ENCODE data around the gene TUBGCP4. TPM values are rescaled to one million over a fixed set of nuclear protein-coding genes. Genes with fewer than 3 reads are reported as not detected.

Gene TUBGCP4, protein sequence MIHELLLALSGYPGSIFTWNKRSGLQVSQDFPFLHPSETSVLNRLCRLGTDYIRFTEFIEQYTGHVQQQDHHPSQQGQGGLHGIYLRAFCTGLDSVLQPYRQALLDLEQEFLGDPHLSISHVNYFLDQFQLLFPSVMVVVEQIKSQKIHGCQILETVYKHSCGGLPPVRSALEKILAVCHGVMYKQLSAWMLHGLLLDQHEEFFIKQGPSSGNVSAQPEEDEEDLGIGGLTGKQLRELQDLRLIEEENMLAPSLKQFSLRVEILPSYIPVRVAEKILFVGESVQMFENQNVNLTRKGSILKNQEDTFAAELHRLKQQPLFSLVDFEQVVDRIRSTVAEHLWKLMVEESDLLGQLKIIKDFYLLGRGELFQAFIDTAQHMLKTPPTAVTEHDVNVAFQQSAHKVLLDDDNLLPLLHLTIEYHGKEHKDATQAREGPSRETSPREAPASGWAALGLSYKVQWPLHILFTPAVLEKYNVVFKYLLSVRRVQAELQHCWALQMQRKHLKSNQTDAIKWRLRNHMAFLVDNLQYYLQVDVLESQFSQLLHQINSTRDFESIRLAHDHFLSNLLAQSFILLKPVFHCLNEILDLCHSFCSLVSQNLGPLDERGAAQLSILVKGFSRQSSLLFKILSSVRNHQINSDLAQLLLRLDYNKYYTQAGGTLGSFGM
- total RNA-seq, result 10 to 100 TPM in 2 of 6 experiments, 1 to 10 TPM in 4; 8.0 to 14.0 (median 9.5) TPM
- long read RNA-seq, full-length matches to known transcripts, result 1 of 2 reads
- long read RNA-seq, partial matches to known transcripts, result 1 of 2 reads
- long read RNA-seq, other reads (novel, unspliced or antisense), result 0 of 2 reads

DNA sequence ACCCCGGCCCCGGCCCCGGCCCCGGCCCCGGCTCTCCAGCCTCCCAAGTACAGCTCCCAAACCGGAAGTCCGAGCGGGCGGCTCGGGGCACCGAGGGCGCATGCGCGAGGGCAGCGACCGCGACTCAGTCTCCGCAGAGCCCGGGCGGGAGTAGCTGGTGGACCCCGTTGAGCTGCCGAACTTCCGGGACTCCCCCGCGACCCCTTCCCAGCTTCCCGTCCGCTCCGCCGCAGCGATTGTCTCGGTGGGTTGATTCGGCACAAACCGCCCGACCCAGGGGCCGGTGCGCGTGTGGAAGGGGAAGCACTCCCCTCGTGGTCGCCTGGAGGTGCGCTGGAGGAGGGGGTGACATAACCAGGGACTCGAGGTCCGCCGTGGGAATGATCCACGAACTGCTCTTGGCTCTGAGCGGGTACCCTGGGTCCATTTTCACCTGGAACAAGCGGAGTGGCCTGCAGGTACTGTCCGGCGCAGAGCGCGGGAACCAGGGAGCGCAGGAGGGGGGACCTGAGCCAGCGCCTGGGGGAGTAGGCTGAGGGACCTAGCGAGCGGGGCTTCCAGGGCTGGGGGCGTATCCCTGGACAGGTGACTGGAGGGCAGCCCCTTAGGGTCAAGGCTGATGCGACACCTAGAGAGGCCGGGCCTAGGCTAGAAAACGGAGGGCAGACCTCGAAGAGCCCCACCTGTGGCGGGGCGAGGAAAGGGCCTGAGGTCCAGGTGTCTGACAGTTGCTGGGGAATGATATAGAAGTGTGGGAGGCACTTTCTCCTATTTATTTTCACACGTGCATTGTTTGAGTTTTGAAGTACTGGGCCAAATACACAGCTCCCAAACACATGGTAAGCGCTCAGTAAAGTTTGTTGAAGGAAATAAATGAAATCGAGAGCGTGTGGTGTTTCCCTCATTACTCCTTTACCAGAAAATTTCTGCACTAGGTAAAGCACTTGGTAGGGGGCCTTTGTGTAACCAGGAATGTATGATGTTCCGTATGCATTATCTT is at the start of gene TUBGCP4, which contains the start of gene ZSCAN29:
TUBGCP4 (plus strand) TSS at position 127 of the 1,000 bp plus-strand sequence; CDS start at position 381, 254 bp downstream.
ZSCAN29 (minus strand) TSS at position 69 of the 1,000 bp plus-strand sequence. CDS start 1,130 bp downstream, outside the sequence.
- H3K27me3 ChIP-seq, result no peaks in the 10 kb centered on the region
- peak; percentile 93 to 95 (median 94) for ATAC-seq
- intact Hi-C loops (cut with DNase I), result no loop called here
- WGBS (ENCODE audit: insufficient coverage, low coverage, low lambda C conversion rate, missing lambda C conversion rate), result 2% methylated on average over 24 of the region's 66 CpGs
- peak within 1 kb of the TSS; percentile 39 to 66 (median 60) for H3K27ac ChIP-seq
- H3K36me3 ChIP-seq, result peaks cover 0 to 4% (median under 1%) of the 10 kb centered on the region in 4 donors
- TF ChIP-seq, protein P1, sequence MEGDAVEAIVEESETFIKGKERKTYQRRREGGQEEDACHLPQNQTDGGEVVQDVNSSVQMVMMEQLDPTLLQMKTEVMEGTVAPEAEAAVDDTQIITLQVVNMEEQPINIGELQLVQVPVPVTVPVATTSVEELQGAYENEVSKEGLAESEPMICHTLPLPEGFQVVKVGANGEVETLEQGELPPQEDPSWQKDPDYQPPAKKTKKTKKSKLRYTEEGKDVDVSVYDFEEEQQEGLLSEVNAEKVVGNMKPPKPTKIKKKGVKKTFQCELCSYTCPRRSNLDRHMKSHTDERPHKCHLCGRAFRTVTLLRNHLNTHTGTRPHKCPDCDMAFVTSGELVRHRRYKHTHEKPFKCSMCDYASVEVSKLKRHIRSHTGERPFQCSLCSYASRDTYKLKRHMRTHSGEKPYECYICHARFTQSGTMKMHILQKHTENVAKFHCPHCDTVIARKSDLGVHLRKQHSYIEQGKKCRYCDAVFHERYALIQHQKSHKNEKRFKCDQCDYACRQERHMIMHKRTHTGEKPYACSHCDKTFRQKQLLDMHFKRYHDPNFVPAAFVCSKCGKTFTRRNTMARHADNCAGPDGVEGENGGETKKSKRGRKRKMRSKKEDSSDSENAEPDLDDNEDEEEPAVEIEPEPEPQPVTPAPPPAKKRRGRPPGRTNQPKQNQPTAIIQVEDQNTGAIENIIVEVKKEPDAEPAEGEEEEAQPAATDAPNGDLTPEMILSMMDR (IDR thresholded peaks at IDR 0.05), result peak; percentile 26 to 45 (median 40)
- peak; percentile 44 for TF ChIP-seq POLR2A (IDR thresholded peaks at IDR 0.05)
- peaks cover 0 to 16% (median 5%) of the 10 kb centered on the region in 4 donors for H3K4me1 ChIP-seq
- H3K4me3 ChIP-seq, result peak within 1 kb of the TSS; percentile 80 to 95 (median 89)
- no peaks in the 10 kb centered on the region for H3K9me3 ChIP-seq
- peak; percentile 85 to 88 (median 88) for DNase-seq

DNA sequence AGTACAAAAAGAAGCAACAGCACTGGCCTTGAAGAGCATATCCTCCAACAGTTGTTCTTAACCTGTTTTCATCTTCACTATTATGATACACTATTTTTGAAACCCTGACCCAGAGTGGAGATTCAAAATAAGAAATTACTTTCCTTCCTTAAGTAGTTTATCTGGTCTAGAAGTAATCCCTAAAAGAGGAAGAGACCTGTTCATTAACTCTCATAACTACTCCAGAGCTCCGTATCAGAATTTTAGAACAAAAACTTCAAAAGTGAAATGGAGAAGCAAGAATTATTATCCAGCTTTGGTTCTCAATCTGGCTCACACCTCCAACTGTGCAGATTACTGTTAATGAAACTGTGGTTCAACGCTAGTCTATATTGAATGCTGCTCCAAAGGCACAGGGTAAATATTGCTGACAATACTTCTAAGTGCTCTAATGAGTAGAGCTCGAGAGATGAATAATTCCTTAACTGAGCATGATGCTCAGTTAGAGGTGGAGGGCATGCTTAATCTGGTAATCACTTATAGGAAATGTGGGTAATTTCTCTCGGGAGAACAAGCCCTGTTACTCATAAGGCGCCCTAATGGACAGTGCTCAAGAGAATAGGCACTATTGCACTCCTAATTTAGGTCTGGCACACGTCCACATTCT is 45.7 kb upstream of the TUBGCP4 start:
- 53% methylated on average over 6 of the region's 6 CpGs for WGBS (ENCODE audit: insufficient coverage, low coverage, low lambda C conversion rate, missing lambda C conversion rate)
- DNase-seq (no peak), ATAC-seq (no peak)
- no peak overlapping the region for H3K4me3 ChIP-seq
- no peaks in the 10 kb centered on the region for H3K27me3 ChIP-seq
- intact Hi-C loops (cut with DNase I), result no loop called here
- H3K27ac ChIP-seq, result no peak overlapping the region
- peaks cover 0 to 11% (median 4%) of the 10 kb centered on the region in 4 donors for H3K4me1 ChIP-seq
- TF ChIP-seq, protein P1 (IDR thresholded peaks at IDR 0.05), result no peak
- no peak for TF ChIP-seq POLR2A (IDR thresholded peaks at IDR 0.05)
- no peaks in the 10 kb centered on the region for H3K36me3 ChIP-seq
- no peaks in the 10 kb centered on the region for H3K9me3 ChIP-seq

DNA sequence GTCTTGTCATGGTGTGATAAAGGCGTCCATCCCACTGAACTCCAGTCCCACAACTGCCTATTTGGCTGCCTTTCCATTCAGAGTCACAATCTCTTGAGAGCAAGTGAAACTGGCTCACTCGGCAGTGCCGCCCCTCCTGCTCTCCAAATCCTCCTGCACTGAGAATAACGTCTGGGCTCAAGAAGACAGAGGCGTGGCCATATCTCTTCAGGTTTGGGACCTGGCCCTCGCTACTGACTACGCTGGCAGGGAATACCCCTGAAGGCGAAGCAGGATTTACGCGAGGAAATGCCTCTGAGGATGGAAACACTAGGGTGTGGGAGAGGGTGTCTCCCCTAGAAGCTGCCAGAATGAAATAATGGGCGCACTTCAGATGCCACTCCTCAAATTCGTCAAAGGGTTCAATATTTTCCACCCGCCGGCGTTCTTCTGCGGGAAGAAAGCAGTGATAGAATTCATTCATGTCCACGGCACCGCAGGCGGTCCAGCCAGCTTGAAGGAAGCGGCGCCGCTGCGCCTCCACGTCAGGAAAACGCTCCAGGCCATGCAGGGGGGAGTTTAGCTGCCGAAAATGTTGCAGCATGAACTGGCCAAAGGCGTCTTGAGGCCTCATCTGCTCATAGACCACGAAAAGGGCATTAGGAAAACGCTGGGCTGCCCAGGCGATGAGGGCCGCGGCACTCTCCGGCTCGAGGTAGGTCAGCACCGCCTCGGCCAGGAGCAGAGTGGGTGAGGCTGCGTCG is 41.5 kb upstream of the TUBGCP4 start:
- DNase-seq (peak in 1 of 3 donors; percentile 26), ATAC-seq (peak in 1 of 4 donors; percentile 2)
- H3K36me3 ChIP-seq, result no peaks in the 10 kb centered on the region
- intact Hi-C loops (cut with DNase I), result no loop called here
- H3K27ac ChIP-seq, result peak overlapping the region; percentile 69 to 86 (median 82)
- H3K27me3 ChIP-seq, result no peaks in the 10 kb centered on the region
- peak overlapping the region; percentile 67 to 68 (median 68) for H3K4me3 ChIP-seq
- H3K9me3 ChIP-seq, result no peaks in the 10 kb centered on the region
- H3K4me1 ChIP-seq, result peaks cover 0 to 11% (median 5%) of the 10 kb centered on the region in 4 donors
- 21% methylated on average over 29 of the region's 38 CpGs for WGBS (ENCODE audit: insufficient coverage, low coverage, low lambda C conversion rate, missing lambda C conversion rate)
- no peak for TF ChIP-seq POLR2A (IDR thresholded peaks at IDR 0.05)
- TF ChIP-seq, protein P1 (IDR thresholded peaks at IDR 0.05), result no peak

All from right lobe of liver (tissue), 6 donors.